Transverse colon (tissue), 3 donors: ENCODE measurements around the gene GRIP1.

Experiments used
- CTCF ChIP-seq, 5 experiments: fragments of 200-600 bp in 3 of 5; fragments of 450-650 bp in 2 of 5; sonication (generic) in 3 of 5; IDR thresholded peaks; 1 replicate in 2 of 5; 2 replicates in 3 of 5; pipeline ENCODE4 v1.5.1; 2016 to 2017; ENCODE audit warnings: antibody characterized with exemption in 5 of 5, inconsistent platforms in 3 of 5, mild to moderate bottlenecking in 2 of 5, moderate library complexity in 1 of 5
- EP300 ChIP-seq: sonication (generic); formaldehyde crosslinking; IDR thresholded peaks from one replicate; pipeline ENCODE4 v1.6.1; 2017; ENCODE audit warnings: antibody characterized with exemption, low read depth
- POLR2A ChIP-seq: fragments of 450-650 bp; IDR thresholded peaks from one replicate; pipeline ENCODE4 v1.6.1; 2016; ENCODE audit warnings: antibody characterized with exemption, mild to moderate bottlenecking, moderate library complexity

GRCh38 chr12:66665435-66665985 is 13.4 kb downstream of the GRIP1 start:
- TF ChIP-seq POLR2A (no peak), CTCF (IDR thresholded peaks at IDR 0.05) (no peak), EP300 (no peak)
